ENCODE measurements around the gene B4GALT6. TPM values are rescaled to one million over a fixed set of nuclear protein-coding genes. Genes with fewer than 3 reads are reported as not detected.

B4GALT6 gene
- total and polyA plus RNA-seq, 9 of the 15 experiments (the other 6 are each of a cell fraction or from before 2014, with no cell fraction given), result 0.03 to 0.27 (median 0.08) TPM

DNA sequence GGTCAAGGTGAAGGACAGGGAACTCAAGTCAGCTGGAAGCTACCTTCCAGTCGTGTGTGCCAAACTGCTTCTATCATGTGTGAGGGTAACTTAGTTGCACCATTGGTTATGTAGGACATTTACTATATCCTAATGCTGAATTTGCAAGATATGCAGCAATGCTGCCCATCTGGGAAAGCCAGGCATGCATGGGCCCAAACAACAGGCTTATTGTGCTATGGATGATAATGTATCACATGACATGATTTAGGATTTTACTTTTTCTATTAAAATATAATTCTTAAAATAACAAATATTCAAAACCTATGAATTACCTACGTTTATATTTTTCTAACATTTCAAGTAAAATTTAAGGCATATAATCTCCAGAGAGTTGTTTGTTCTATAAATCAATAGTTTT is 35.9 kb downstream of the B4GALT6 start:
- Histone ChIP-seq H3K36me3 (ENCODE audit: control insufficient read depth, insufficient read depth, low read length) (no peaks in the 10 kb centered on the region), H3K9ac (ENCODE audit: insufficient read depth in 1 of 2, low read depth in 2 of 2, low read length in 2 of 2) (no peak overlapping the region), H3K9me1 (ENCODE audit: control insufficient read depth, insufficient read depth, low read length) (no peaks in the 10 kb centered on the region), H3K27me3 (ENCODE audit: control insufficient read depth in 2 of 2, insufficient read depth in 2 of 2, low read length in 2 of 2) (peaks cover 13 to 17% of the 10 kb centered on the region in 2 experiments), H2AFZ (ENCODE audit: low read depth, low read length) (no peak overlapping the region), H3K4me3 (no peak overlapping the region), H3K79me2 (ENCODE audit: control insufficient read depth, insufficient read depth, low read length) (no peaks in the 10 kb centered on the region), H3K4me2 (ENCODE audit: insufficient read depth, low read length) (no peak overlapping the region), H4K20me1 (replicated peaks; ENCODE audit: control insufficient read depth, insufficient read depth, low read length) (no peaks in the 10 kb centered on the region), H3K9me3 (replicated peaks; ENCODE audit: control insufficient read depth, insufficient read depth, low read depth, low read length) (no peaks in the 10 kb centered on the region), H3K27ac (ENCODE audit: extremely low read depth, low read depth, low read length) (no peak overlapping the region), H3K4me1 (replicated peaks in 1 of 2; ENCODE audit: control insufficient read depth in 2 of 2, insufficient read depth in 2 of 2, low read length in 2 of 2) (no peaks in the 10 kb centered on the region)
- ChIA-PET CTCF (ENCODE audit: low intra/inter-chr PET ratio) (no interaction called here), POLR2A (no interaction called here)
- no TSS peak for BruUV-seq (replicated peaks)
- no peak for DNase-seq (ENCODE audit: extremely low read depth in 1 of 4, low spot score in 3 of 4)
- no peak for ATAC-seq
- WGBS (ENCODE audit: insufficient coverage, low coverage, missing lambda C conversion rate), result 0% methylated on average over 2 of the region's 2 CpGs
- in situ Hi-C loops (cut with MboI), result no loop called here
- TF ChIP-seq, protein P1, sequence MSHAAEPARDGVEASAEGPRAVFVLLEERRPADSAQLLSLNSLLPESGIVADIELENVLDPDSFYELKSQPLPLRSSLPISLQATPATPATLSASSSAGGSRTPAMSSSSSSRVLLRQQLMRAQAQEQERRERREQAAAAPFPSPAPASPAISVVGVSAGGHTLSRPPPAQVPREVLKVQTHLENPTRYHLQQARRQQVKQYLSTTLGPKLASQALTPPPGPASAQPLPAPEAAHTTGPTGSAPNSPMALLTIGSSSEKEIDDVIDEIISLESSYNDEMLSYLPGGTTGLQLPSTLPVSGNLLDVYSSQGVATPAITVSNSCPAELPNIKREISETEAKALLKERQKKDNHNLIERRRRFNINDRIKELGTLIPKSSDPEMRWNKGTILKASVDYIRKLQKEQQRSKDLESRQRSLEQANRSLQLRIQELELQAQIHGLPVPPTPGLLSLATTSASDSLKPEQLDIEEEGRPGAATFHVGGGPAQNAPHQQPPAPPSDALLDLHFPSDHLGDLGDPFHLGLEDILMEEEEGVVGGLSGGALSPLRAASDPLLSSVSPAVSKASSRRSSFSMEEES (CRISPR knock-in tag; IDR thresholded peaks at IDR 0.05), result peak; percentile 61; the same call in 1 of the 2 replicates
- TF ChIP-seq ZNF699 (CRISPR knock-in tag; IDR thresholded peaks at IDR 0.05; ENCODE audit: insufficient replicate concordance) (no peak), ETV5 (CRISPR knock-in tag; IDR thresholded peaks at IDR 0.05; ENCODE audit: low read depth) (no peak), EWSR1 (IDR thresholded peaks at IDR 0.05; ENCODE audit: borderline replicate concordance, low read depth, partially characterized antibody) (no peak)
- no peak for FAIRE-seq
- intact Hi-C loops (cut with micrococcal nuclease), result no loop called here
